HG03064 (cell line): Measurements from ENCODE around the gene CCDC85C.

Source experiments
- ATAC-seq: cut with Tn5 transposase; IDR thresholded peaks from one replicate; pipeline ENCODE4 v1.9.1; 2021; ENCODE audit warnings: low read depth; ENCODE audit not compliant: unreplicated experiment

The CCDC85C gene

GRCh38 chr14:99575043-99576023, 28.7 kb downstream of the CCDC85C start:
- no peak for ATAC-seq

DNA sequence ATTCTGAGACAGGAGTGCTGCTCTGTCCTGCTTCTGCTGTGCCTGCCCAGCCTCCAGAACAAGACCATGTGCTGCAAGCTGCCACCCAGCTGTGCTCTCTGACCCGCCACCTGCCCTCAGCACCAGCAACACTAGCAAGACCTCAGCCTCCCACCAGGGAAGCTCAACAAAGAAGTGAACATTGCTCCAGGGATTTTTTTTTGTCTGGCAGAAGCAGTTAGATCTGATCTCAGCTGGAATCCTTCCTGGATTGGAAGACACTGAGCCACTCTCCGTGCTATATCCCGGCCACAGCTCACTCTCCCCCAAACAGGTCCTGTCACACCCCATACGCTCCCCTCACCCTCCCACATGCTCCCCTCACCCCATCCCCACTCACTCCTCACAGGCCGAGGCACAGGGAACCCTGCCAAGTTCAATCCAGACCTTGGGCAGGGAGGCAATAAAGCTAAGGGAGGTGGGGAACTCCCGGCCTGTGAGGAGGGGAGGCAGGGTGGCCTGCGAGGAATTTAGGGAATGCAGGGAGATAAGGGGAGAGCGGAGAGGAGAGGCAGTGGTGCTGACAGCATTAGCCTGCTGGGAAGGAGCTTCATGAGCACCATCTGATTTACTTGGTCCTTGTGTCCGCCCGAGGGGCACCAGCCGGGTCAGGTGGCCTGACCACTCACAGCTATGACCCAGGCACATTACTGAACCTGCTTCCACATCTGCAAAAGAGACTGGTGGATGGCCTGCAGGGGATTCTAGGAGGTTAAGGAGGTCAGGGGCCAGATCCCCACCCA, 29.7 kb downstream of the CCDC85C start:
- ATAC-seq = no peak

DNA sequence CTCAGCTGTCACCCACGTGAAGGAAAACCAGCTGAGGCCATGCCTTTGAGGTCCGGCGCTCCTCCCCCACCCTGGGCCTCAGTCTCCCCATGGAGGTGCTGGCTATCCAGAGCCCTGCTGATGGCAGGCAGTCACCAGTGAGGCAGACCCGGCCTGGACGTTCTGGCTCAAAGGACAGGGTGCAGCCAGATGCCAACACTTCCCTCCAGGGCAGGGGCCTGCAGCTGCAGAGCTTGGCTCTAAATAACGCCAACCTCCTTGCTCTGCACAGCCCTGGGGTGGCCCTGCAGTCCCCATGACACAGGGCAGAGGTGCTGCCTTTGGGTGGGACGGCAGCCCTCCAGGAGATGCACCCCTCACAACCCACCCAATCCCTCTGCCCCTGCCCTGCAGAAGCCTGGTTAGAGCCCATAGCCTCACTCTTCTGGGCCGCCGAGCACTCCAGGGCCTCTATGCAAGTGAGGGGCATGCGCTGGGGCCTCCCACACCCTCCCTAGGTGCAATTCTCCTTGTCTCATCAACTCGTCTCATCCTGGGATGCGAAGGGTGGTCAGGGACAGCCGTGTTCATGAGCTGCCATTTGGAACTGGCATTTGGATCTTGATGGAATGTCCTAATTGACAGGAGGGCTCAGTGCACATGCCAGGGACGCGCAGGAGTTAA, 30.4 kb downstream of the CCDC85C start:
- no peak for ATAC-seq

GRCh38 chr14:99573000-99573330, 31.0 kb downstream of the CCDC85C start:
- no peak for ATAC-seq

- ATAC-seq = no peak
Measured at GRCh38 chr14:99572173-99572999, 31.6 kb downstream of the CCDC85C start.

DNA sequence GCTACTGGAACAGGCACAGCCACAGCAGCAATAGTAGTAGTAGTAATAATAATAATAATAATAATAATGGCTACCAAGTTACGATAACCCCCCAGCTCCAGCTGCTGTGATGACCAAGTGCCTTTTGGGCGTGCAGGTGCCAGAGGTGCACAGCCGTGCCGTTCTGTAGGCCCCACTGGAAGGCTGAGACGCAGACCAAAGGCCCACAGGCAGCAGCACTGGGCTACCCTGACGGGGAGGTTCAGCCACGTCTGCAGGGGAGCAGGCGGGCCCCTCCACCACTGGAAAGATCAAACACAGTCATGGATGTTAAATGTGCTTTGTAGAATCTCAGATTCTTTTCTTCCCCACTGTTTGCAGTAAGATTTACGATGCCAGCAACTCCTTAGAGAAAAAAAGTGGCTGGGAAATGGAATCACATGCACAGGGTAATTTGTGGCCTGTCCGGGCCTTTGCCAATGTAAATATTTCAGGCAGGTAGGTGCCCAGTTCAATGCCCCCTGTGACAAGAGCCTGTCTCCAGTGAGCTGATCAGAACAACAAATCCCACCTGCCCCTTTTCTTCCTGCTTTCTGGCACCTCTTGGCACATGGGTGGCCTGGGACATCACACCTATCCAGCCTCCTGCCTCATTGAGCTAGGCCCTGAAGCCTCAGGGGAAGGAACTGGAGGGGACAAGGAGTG, 32.6 kb downstream of the CCDC85C start:
- ATAC-seq = no peak

DNA sequence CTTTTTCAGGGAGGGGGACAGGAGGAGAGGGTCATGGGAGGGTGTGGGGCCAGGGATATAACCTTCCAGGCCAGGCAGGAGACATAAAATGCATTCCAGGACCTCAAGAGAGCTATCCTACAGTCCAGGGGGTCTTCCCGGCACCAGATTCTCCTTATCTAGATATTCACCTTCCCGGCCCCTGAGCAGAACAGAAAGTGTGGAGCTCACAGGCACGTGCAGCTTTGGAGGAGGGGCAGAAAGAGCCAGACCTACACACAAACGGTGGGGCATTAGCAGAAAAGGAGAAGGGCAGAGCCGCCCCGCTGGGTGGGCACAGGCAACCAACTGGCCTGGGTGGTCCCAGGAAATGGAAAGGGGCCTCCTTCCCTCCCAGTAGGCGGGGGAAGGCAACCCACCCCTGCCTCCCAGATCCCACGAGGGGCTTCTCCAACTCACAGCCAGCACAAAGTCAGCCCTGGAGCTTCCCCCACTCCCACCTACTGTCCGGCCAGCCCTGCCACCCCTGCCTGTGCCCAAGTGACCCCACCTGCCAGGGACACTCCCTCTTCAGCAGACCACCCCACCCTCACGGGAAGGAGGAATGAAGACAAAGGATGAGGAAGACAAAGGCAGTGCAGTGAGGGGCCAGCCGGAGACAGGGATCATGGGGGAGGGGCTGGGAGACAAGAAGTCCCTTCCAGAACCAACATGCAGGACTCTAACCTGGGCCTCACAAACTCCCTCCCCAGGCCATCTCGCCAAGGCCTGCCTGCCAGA, 33.3 kb downstream of the CCDC85C start:
- no peak for ATAC-seq

DNA sequence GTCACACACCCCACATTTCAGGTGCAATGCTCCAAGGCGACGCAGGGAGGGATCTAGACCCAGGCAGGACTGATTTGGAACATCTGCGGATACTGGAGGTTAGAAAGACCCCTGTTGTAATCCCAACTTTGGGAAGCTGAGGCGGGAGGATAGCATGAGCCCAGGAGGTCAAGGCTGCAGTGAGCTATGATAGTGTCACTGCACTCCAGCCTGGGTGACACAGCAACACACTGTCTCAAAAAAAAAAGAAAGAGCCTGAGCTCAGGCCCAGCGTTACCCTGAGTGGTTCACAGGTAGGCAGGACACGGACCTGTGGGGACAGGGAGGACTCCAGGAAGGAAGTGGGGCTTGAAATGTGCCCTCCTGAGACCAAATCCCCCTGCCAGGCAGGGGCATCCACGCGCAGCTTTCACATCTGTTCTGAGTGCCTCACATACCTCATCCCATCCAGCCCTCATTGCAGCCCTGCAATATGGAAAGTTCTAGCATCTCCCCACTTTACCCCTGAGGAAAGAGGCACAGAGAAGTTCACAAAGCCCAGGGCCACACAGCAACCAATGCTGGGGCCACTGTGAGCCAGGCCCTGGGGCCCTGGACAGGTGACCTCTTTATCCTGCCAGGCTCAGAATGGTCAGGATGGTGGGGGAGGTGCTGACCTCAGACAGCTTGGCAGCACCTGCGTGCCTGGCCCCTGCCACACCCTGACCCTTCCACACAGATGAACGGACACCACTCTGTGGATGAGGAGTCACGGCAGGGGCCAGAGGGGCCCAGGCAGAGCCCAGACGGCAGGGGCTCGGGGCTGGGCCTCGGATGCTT, 34.1 kb downstream of the CCDC85C start:
- ATAC-seq = no peak

DNA sequence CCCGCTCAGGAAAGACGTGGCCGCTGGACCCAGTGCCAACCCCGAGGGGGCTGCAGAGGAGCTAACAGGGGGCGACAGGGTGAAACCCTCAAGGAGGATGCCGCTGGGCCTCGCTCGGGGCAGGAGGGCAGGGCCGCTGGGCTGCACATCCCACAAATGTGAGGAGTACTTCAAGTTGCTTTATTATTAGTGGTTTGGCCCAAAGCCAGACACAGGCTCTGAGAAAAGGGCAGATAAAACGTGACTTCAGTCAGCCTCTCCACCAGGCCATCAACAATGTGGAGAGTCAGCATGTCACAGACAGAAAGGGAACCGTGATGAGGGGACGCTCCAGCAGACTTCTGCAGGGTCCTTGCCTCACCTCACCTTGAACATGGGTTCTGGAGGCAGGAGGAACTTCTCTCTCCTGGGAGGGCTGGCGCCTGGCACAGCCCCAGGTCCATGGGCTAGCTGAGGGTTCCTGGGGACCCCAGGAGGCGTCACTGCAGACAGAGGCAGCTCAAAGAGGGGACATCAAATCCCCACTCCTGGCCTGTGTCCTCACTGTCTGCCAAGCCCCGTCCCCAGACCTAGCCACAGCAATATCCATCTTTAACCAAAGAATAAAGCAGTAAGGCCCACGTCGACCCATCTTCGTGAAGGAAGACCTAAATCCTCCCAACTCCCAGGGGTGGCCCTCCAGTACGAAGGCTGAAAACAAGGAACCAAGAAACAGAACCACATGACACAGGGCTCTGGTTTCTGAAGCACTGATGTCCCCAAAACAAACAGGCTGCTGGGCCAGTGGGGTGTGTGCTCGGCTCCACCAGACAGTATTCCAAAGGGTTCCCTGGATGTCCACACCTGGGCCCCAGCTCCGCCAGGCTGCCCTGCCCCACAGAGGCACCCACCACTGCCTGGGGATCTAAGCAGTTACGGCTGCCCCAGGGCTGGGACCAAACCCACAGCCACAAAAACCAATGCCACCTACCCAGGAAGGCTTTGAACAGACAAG, 35.1 kb downstream of the CCDC85C start:
- no peak for ATAC-seq

GRCh38 chr14:99566390-99567354, 37.3 kb downstream of the CCDC85C start:
- ATAC-seq = no peak

GRCh38 chr14:99566009-99566389, 38.0 kb downstream of the CCDC85C start:
- no peak for ATAC-seq

GRCh38 chr14:99565383-99565782, 38.6 kb downstream of the CCDC85C start:
- no peak for ATAC-seq

DNA sequence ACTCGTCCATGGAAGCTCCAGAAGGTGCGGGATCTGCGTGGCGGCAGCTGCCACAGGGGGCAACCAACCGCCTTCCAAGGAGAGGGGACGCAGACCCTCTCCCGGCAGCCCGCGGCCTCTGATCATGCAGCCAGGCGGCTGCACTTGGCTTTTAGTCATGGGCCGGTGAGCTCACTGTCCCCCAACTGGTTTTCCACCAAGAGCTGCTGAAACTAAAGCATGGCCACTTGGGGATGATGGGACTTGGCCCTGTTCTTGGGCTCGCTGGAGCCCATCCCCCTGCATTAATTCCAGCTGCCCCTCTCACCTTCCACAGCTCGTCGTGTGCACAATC, 39.1 kb downstream of the CCDC85C start:
- no peak for ATAC-seq

DNA sequence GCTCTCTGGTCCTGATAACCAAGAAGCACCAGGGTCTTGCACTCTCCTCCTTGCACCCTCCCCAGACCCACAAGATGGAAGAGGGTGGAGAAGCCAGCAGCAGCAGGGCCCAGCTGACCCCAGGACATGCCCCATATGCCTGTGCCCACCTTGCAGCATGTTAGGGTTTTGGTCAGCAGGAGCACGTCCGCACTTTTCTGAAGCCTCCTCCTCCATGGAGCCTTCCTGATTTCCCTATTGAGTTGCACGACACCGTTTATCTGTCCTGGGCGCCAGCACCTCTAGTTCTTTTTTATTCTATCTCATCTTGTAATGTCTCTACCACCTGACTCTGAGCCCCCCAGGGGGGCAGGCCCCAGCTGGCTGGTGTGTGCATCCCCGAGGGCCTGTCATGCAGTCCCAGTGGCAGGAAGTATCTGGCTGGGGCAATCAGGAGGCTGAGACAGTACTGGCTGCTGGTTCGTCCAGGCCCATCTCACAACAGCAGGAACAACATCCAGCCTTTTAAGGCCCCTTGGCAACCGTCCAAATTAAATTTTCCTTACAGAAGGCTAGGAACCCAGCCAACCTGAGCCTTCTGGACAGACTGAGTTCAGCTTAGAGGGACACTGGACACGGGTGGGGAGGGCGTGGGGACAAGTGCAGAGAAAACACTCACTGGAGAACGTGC, 39.6 kb downstream of the CCDC85C start:
- no peak for ATAC-seq

DNA sequence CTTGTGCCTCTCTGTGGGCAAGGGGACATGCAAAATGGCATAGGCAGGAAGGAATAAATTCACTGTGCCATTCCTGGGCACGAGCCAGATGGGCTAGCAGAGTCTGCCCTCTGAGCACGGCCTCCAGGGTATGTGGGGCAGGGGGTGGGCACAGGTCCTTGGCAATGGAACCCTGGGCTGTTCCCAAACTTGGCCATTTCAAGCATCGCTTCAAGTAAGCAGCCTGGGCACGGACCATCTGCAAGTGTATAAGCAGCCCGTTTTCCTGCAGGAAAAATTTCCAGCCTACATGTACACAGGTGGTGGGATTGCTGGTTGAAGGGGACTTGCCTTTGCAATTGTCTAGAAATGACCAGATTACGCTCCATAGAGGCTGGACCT, 40.3 kb downstream of the CCDC85C start:
- ATAC-seq = no peak
